Naive B cell (primary cell): ENCODE results near the gene DNM3. TPM values are rescaled to one million over a fixed set of nuclear protein-coding genes. Genes with fewer than 3 reads are reported as not detected.

Experiments
- ATAC-seq, 2 donors: fragments of 150-1000 bp; cut with Tn5 transposase; 2 replicates each; pipeline ENCODE4 v1.10.0; 2021; ENCODE audit warnings: low read depth in 2 of 2, mild to moderate bottlenecking in 2 of 2, moderate library complexity in 2 of 2
- DNase-seq: peaks from one replicate; pipeline ENCODE4 v3.0.0; 2022
- H3K27ac Mint-ChIP-seq, 6 donors: one replicate each; pipeline ENCODE4 v1.8.0; 2020 to 2022; ENCODE audit warnings: mild to moderate bottlenecking in 6 of 6, mixed read lengths in 6 of 6, moderate library complexity in 5 of 6, inconsistent platforms in 2 of 6
- H3K27me3 Mint-ChIP-seq, 3 donors: one replicate each; pipeline ENCODE4 v1.8.0; 2021 to 2022; ENCODE audit warnings: mixed read lengths in 3 of 3, mild to moderate bottlenecking in 1 of 3
- H3K36me3 Mint-ChIP-seq, 2 donors: one replicate each; pipeline ENCODE4 v1.8.0; 2020 to 2022; ENCODE audit warnings: mixed read lengths in 2 of 2, inconsistent platforms in 1 of 2, mild to moderate bottlenecking in 1 of 2
- H3K4me1 Mint-ChIP-seq, 3 donors: one replicate each; pipeline ENCODE4 v1.8.0; 2020 to 2022; ENCODE audit warnings: mixed read lengths in 3 of 3, inconsistent platforms in 1 of 3, mild to moderate bottlenecking in 1 of 3, moderate library complexity in 1 of 3
- H3K4me3 Mint-ChIP-seq, 8 donors: one replicate each; pipeline ENCODE4 v1.8.0; 2020 to 2022; ENCODE audit warnings: mild to moderate bottlenecking in 8 of 8, mixed read lengths in 8 of 8, moderate library complexity in 8 of 8, inconsistent platforms in 2 of 8
- H3K9me3 Mint-ChIP-seq, 7 donors: one replicate each; pipeline ENCODE4 v1.8.0; 2020 to 2022; ENCODE audit warnings: mixed read lengths in 7 of 7, mild to moderate bottlenecking in 5 of 7, inconsistent platforms in 2 of 7, moderate library complexity in 1 of 7
- polyA plus RNA-seq, 6 donors: library from polyadenylated mRNA; unstranded; fragments of 300-500 nt; fragmentation: Illumina TruSeq; gene quantifications; one replicate each; pipeline ENCODE4 v1.2.3, GENCODE V29; 2021; ENCODE audit warnings: low read depth in 6 of 6

Gene DNM3
- polyA plus RNA-seq, 6 donors from 2014 or later, result 0.32 to 6.6 (median 0.57) TPM

- DNase-seq (no peak), ATAC-seq (no peak)
- H3K9me3 Mint-ChIP-seq, result no peaks in the 10 kb centered on the region
- H3K27ac Mint-ChIP-seq, result no peak overlapping the region
- no peaks in the 10 kb centered on the region for H3K36me3 Mint-ChIP-seq
- peaks cover 0 to 15% (median 10%) of the 10 kb centered on the region in 3 donors for H3K27me3 Mint-ChIP-seq
- no peaks in the 10 kb centered on the region for H3K4me1 Mint-ChIP-seq
- peak overlapping the region in 1 of 8 donors; percentile 15 for H3K4me3 Mint-ChIP-seq
These were observed 616.3 kb downstream of the DNM3 start for GRCh38 chr1:172457479-172458130.

GRCh38 chr1:172460177-172460576 lies 618.9 kb downstream of the DNM3 start:
- no peaks in the 10 kb centered on the region for H3K36me3 Mint-ChIP-seq
- no peak overlapping the region for H3K27ac Mint-ChIP-seq
- H3K4me3 Mint-ChIP-seq, result no peak overlapping the region
- H3K27me3 Mint-ChIP-seq, result peaks cover 0 to 15% (median under 1%) of the 10 kb centered on the region in 3 donors
- ATAC-seq (no peak), DNase-seq (no peak)
- no peaks in the 10 kb centered on the region for H3K9me3 Mint-ChIP-seq
- H3K4me1 Mint-ChIP-seq, result no peaks in the 10 kb centered on the region

GRCh38 chr1:172460887-172461315 lies 619.6 kb downstream of the DNM3 start:
- H3K4me1 Mint-ChIP-seq, result no peaks in the 10 kb centered on the region
- no peak overlapping the region for H3K27ac Mint-ChIP-seq
- no peaks in the 10 kb centered on the region for H3K9me3 Mint-ChIP-seq
- H3K27me3 Mint-ChIP-seq, result peaks cover 0 to 20% (median 4%) of the 10 kb centered on the region in 3 donors
- ATAC-seq (no peak), DNase-seq (no peak)
- H3K36me3 Mint-ChIP-seq, result no peaks in the 10 kb centered on the region
- H3K4me3 Mint-ChIP-seq, result no peak overlapping the region

Other genes starting within 250 kb of the DNM3 start
- not detected for gene MYOCOS, start 219.3 kb upstream of the DNM3 start, polyA plus RNA-seq
- not detected for gene MYOC, start 188.8 kb upstream of the DNM3 start, polyA plus RNA-seq
- gene VAMP4, start 99.4 kb upstream of the DNM3 start, polyA plus RNA-seq, result 10 to 100 TPM; 15.0 to 24.8 (median 19.4) TPM
- 10 to 100 TPM; 21.7 to 33.3 (median 28.0) TPM for gene METTL13, start 59.8 kb upstream of the DNM3 start, polyA plus RNA-seq